PC-3 (cell line): ENCODE results near the gene SEPTIN5. TPM values are rescaled to one million over a fixed set of nuclear protein-coding genes. Genes with fewer than 3 reads are reported as not detected.

ENCODE experiments used
- ATAC-seq: fragments of 200-7000 bp; cut with Tn5 transposase; 2 replicates; pipeline ENCODE4 v1.9.1; 2020; ENCODE audit warnings: mild to moderate bottlenecking, moderate library complexity
- BruUV-seq: library from RNA; stranded (reverse); fragments of 400-500 nt; replicated peaks from 2 replicates; lab custom pipeline; 2021; lab: Mats Ljungman, UMichigan
- CTCF ChIA-PET: fragments of 300-600 bp; sonication (Branson Sonifier 250); formaldehyde crosslinking; loops from one replicate; lab custom pipeline; 2022; ENCODE audit warnings: antibody characterized with exemption; lab: Charles Lee
- POLR2A ChIA-PET: fragments of 300-600 bp; sonication (Branson Sonifier 250); formaldehyde crosslinking; loops from one replicate; lab custom pipeline; 2022; ENCODE audit warnings: antibody characterized with exemption; ENCODE audit not compliant: unreplicated experiment; lab: Charles Lee
- DNase-seq: peaks from one replicate; pipeline ENCODE4 v3.0.0-alpha.2; 2015
- H2AFZ ChIP-seq: fragments of 300-600 bp; sonication (generic); 2 replicates; pipeline ENCODE4 v1.6.0; 2016; ENCODE audit warnings: antibody characterized with exemption, low read length
- H3F3A ChIP-seq: fragments of 300-600 bp; sonication (generic); one replicate; pipeline ENCODE4 v1.6.0; 2017; ENCODE audit warnings: antibody characterized with exemption, low read length, control low read depth, mild to moderate bottlenecking; ENCODE audit not compliant: unreplicated experiment
- H3K27ac ChIP-seq: fragments of 300-600 bp; sonication (generic); 2 replicates; pipeline ENCODE4 v1.5.1; 2016; ENCODE audit warnings: mild to moderate bottlenecking, low read length
- H3K27me3 ChIP-seq: fragments of 300-600 bp; sonication (generic); 2 replicates; pipeline ENCODE4 v1.6.1; 2016; ENCODE audit warnings: low read length, mixed read lengths
- H3K36me3 ChIP-seq: fragments of 300-600 bp; sonication (generic); 2 replicates; pipeline ENCODE4 v1.6.1; 2016; ENCODE audit warnings: low read depth, mixed run types, low read length, mixed read lengths
- H3K4me1 ChIP-seq: fragments of 300-600 bp; sonication (generic); 2 replicates; pipeline ENCODE4 v1.5.1; 2016; ENCODE audit warnings: low read length; ENCODE audit not compliant: insufficient read depth
- H3K4me2 ChIP-seq: fragments of 300-600 bp; sonication (generic); 2 replicates; pipeline ENCODE4 v1.6.0; 2016; ENCODE audit warnings: low read length
- H3K4me3 ChIP-seq: fragments of 300-600 bp; sonication (generic); 2 replicates; pipeline ENCODE4 v1.5.1; 2016; ENCODE audit warnings: mild to moderate bottlenecking, low read length, mixed read lengths
- H3K79me2 ChIP-seq: fragments of 300-600 bp; sonication (generic); 2 replicates; pipeline ENCODE4 v1.6.1; 2017; ENCODE audit warnings: low read length, mixed read lengths
- H3K9ac ChIP-seq: fragments of 300-600 bp; sonication (generic); 2 replicates; pipeline ENCODE4 v1.6.0; 2016; ENCODE audit warnings: mild to moderate bottlenecking, low read length
- H3K9me2 ChIP-seq: fragments of 300-600 bp; sonication (generic); replicated peaks from 2 replicates; pipeline ENCODE4 v1.6.1; 2016; ENCODE audit warnings: mixed run types, low read length, mixed read lengths
- H3K9me3 ChIP-seq: fragments of 300-600 bp; sonication (generic); 2 replicates; pipeline ENCODE4 v1.6.1; 2016; ENCODE audit warnings: low read length, mixed read lengths
- H4K20me1 ChIP-seq: fragments of 300-600 bp; sonication (generic); 2 replicates; pipeline ENCODE4 v1.6.1; 2016; ENCODE audit warnings: low read length, mixed read lengths
- CTCF ChIP-seq: fragments of 300-600 bp; sonication (generic); conservative IDR thresholded peaks from 2 replicates; pipeline ENCODE4 v1.5.1; 2017; ENCODE audit warnings: antibody characterized with exemption, low read depth, mild to moderate bottlenecking, low read length
- EZH2 ChIP-seq: fragments of 300-600 bp; sonication (generic); IDR thresholded peaks from one replicate; pipeline ENCODE4 v1.6.1; 2017; ENCODE audit warnings: antibody characterized with exemption, mild to moderate bottlenecking, low read length; ENCODE audit not compliant: unreplicated experiment
- EZH2phosphoT487 ChIP-seq: fragments of 300-600 bp; sonication (generic); IDR thresholded peaks from 2 replicates; pipeline ENCODE4 v1.6.1; 2018; ENCODE audit warnings: mild to moderate bottlenecking, antibody characterized with exemption, low read length, borderline replicate concordance
- intact Hi-C: fragments of 100-400 bp; cut with micrococcal nuclease; formaldehyde crosslinking; loops from 2 replicates; pipeline ENCODE4 v1.9.0; 2023
- total RNA-seq: library from RNA; depleted of rRNA; stranded (reverse); fragments of >200 nt; gene quantifications from 2 replicates; pipeline ENCODE4 v1.2.3, GENCODE V29; 2014

Gene SEPTIN5
- total RNA-seq, 1 experiment from 2014 or later, result 27.5 TPM

- Histone ChIP-seq H3F3A (no peaks in the 10 kb centered on the region), H3K27ac (no peak overlapping the region), H3K4me3 (no peak overlapping the region), H3K79me2 (no peaks in the 10 kb centered on the region), H4K20me1 (no peaks in the 10 kb centered on the region), H3K9me2 (no peaks in the 10 kb centered on the region), H3K9ac (no peak overlapping the region), H3K4me1 (no peaks in the 10 kb centered on the region), H2AFZ (no peak overlapping the region), H3K4me2 (no peak overlapping the region), H3K9me3 (no peaks in the 10 kb centered on the region), H3K36me3 (no peaks in the 10 kb centered on the region), H3K27me3 (no peaks in the 10 kb centered on the region)
- ChIA-PET CTCF (interaction anchor here (0.5 kb wide), 1 partner anchor 220 kb away, joined by 3 read pairs; no protein-coding TSS in a partner anchor), POLR2A (no interaction called here)
- TF ChIP-seq EZH2phosphoT487, result no peak
- no peak for TF ChIP-seq EZH2
- TF ChIP-seq CTCF, result no peak
- DNase-seq (no peak), ATAC-seq (no peak; the same call in 1 of the 2 replicates)
- BruUV-seq, result no TSS peak
- intact Hi-C loops, result no loop called here
Measured at GRCh38 chr22:19745155-19746101, 31.1 kb downstream of the SEPTIN5 start.

- intact Hi-C loops, result no loop called here
- H3K4me3 ChIP-seq, result no peak overlapping the region
- no peak overlapping the region for H3K9ac ChIP-seq
- no peak overlapping the region for H3K4me2 ChIP-seq
- H3K9me2 ChIP-seq, result no peaks in the 10 kb centered on the region
- no peaks in the 10 kb centered on the region for H3K79me2 ChIP-seq
- no peaks in the 10 kb centered on the region for H3K27me3 ChIP-seq
- CTCF ChIA-PET, result no interaction called here
- no peak overlapping the region for H2AFZ ChIP-seq
- BruUV-seq, result no TSS peak
- POLR2A ChIA-PET, result no interaction called here
- no peaks in the 10 kb centered on the region for H3K9me3 ChIP-seq
- H3K36me3 ChIP-seq, result no peaks in the 10 kb centered on the region
- TF ChIP-seq CTCF, result no peak
- TF ChIP-seq EZH2, result no peak
- no peak for TF ChIP-seq EZH2phosphoT487
- peaks cover 11% of the 10 kb centered on the region for H3K4me1 ChIP-seq
- H3F3A ChIP-seq, result no peaks in the 10 kb centered on the region
- DNase-seq (no peak), ATAC-seq (no peak)
- H4K20me1 ChIP-seq, result no peaks in the 10 kb centered on the region
- no peak overlapping the region for H3K27ac ChIP-seq
Measured at GRCh38 chr22:19746726-19747125, 32.4 kb downstream of the SEPTIN5 start.

- H3F3A ChIP-seq, result no peaks in the 10 kb centered on the region
- TF ChIP-seq EZH2 (no peak), CTCF (no peak), EZH2phosphoT487 (no peak)
- no peaks in the 10 kb centered on the region for H3K9me2 ChIP-seq
- no peaks in the 10 kb centered on the region for H3K79me2 ChIP-seq
- H3K4me3 ChIP-seq, result no peak overlapping the region
- no peak overlapping the region for H3K4me2 ChIP-seq
- H3K9me3 ChIP-seq, result no peaks in the 10 kb centered on the region
- H4K20me1 ChIP-seq, result no peaks in the 10 kb centered on the region
- peaks cover 11% of the 10 kb centered on the region for H3K4me1 ChIP-seq
- ChIA-PET POLR2A (no interaction called here), CTCF (no interaction called here)
- DNase-seq (no peak), ATAC-seq (no peak)
- H2AFZ ChIP-seq, result no peak overlapping the region
- intact Hi-C loops, result no loop called here
- H3K36me3 ChIP-seq, result no peaks in the 10 kb centered on the region
- BruUV-seq, result no TSS peak
- H3K27ac ChIP-seq, result no peak overlapping the region
- no peaks in the 10 kb centered on the region for H3K27me3 ChIP-seq
- no peak overlapping the region for H3K9ac ChIP-seq
Measured at GRCh38 chr22:19747551-19747950, 33.2 kb downstream of the SEPTIN5 start.
